ENCODE data around the gene IRX3.

- no peak for TF ChIP-seq CSRNP3 (CRISPR knock-in tag; IDR thresholded peaks at IDR 0.05)
- no peak for TF ChIP-seq PATZ1 (CRISPR knock-in tag; IDR thresholded peaks at IDR 0.05; ENCODE audit: borderline replicate concordance)
- TF ChIP-seq, protein P1, sequence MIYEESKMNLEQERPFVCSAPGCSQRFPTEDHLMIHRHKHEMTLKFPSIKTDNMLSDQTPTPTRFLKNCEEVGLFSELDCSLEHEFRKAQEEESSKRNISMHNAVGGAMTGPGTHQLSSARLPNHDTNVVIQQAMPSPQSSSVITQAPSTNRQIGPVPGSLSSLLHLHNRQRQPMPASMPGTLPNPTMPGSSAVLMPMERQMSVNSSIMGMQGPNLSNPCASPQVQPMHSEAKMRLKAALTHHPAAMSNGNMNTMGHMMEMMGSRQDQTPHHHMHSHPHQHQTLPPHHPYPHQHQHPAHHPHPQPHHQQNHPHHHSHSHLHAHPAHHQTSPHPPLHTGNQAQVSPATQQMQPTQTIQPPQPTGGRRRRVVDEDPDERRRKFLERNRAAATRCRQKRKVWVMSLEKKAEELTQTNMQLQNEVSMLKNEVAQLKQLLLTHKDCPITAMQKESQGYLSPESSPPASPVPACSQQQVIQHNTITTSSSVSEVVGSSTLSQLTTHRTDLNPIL (CRISPR knock-in tag; IDR thresholded peaks at IDR 0.05; ENCODE audit: low read depth), result no peak
- no peak for TF ChIP-seq BACH2 (CRISPR knock-in tag; IDR thresholded peaks at IDR 0.05; ENCODE audit: borderline replicate concordance)
- no peak for TF ChIP-seq ZFP30 (CRISPR knock-in tag; IDR thresholded peaks at IDR 0.05)
- TF ChIP-seq POU6F1 (CRISPR knock-in tag; IDR thresholded peaks at IDR 0.05; ENCODE audit: borderline replicate concordance, low read depth), result no peak
- no peak for TF ChIP-seq ZNF8 (CRISPR knock-in tag; IDR thresholded peaks at IDR 0.05)
- no peak for TF ChIP-seq ZNF565 (CRISPR knock-in tag; conservative IDR thresholded peaks at IDR 0.05; ENCODE audit: low read depth)
- TF ChIP-seq ZC3H10 (CRISPR knock-in tag; IDR thresholded peaks at IDR 0.05), result no peak
- TF ChIP-seq ISL1 (CRISPR knock-in tag; IDR thresholded peaks at IDR 0.05), result no peak
- no peak for TF ChIP-seq ARNTL (CRISPR knock-in tag; IDR thresholded peaks at IDR 0.05; ENCODE audit: borderline replicate concordance, low read depth)
- no peak for TF ChIP-seq RARB (CRISPR knock-in tag; IDR thresholded peaks at IDR 0.05)
These were observed 18.2 kb downstream of the IRX3 start for GRCh38 chr16:54268340-54268739.

Measured in SK-N-SH treated with all-trans-retinoic acid at 6 μM for 48 hours (cell line).